ENCODE data around the gene MCMBP.

Gene MCMBP

DNA sequence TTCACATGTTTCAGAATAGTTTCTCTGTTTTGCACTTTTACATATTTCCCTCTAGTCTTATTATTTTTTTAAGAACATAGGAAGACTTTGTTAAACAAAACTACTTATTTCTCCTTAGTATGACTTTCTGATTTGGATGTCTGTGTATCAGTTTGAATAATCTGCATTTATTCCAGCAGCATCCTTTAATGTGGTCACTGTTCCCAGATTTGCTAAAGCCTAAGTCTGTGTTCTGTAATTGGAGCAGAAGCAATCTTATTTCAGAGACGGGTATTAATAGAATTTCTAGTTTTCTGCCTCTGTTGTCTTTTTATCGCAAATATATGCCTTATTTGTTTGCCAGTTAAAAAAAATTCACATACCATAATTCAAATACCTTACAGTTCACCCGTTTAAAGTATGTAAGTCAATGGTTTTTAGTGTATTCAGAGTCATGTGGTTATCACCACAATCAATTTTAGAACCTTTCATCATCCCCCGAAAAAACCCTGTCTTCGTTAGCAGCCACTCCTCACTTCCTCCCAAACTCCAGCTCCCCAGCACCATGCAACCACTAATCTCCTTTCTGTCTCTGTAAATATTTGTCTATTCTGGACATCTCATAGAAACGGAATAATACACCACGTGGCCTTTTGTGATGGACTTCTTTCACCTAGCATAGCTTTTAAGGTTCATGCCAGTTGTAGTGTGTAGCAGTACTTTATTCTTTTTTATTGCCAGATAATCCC is 88.1 kb downstream of the MCMBP start:
- Histone ChIP-seq H3K4me3 (ENCODE audit: low read length in 2 of 2) (no peak overlapping the region), H3K36me3 (replicated peaks in 1 of 2; ENCODE audit: control insufficient read depth in 2 of 2, insufficient read depth in 2 of 2, low read length in 2 of 2) (no peaks in the 10 kb centered on the region), H2BK12ac (ENCODE audit: low read length) (no peak overlapping the region), H3K4me2 (ENCODE audit: insufficient read depth, low read length, poor library complexity, severe bottlenecking) (no peak overlapping the region), H4K8ac (ENCODE audit: low read depth, low read length) (no peak overlapping the region), H3K27me3 (ENCODE audit: control insufficient read depth in 3 of 3, insufficient read depth in 3 of 3, low read depth in 1 of 3, low read length in 3 of 3) (no peaks in the 10 kb centered on the region), H3K18ac (ENCODE audit: low read length) (no peak overlapping the region), H2BK5ac (ENCODE audit: low read length) (no peak overlapping the region), H3K79me1 (ENCODE audit: low read depth, low read length) (no peaks in the 10 kb centered on the region), H3K4ac (ENCODE audit: low read length) (no peak overlapping the region), H2AK5ac (ENCODE audit: low read depth, low read length) (no peak overlapping the region), H3K14ac (ENCODE audit: low read length) (no peak overlapping the region), H2AFZ (ENCODE audit: low read length) (no peak overlapping the region), H3K4me1 (ENCODE audit: control insufficient read depth in 2 of 2, insufficient read depth in 1 of 2, low read depth in 1 of 2, low read length in 2 of 2) (peaks cover 4 to 5% of the 10 kb centered on the region in 2 donors), H3K27ac (replicated peaks; ENCODE audit: low read length) (no peak overlapping the region), H2BK120ac (ENCODE audit: low read depth, low read length) (no peak overlapping the region), H3K9me3 (replicated peaks in 1 of 2; ENCODE audit: control insufficient read depth in 2 of 2, insufficient read depth in 1 of 2, low read depth in 1 of 2, low read length in 2 of 2) (no peaks in the 10 kb centered on the region), H3K9ac (ENCODE audit: low read depth, low read length, poor library complexity) (no peak overlapping the region), H3K23ac (ENCODE audit: low read depth, low read length, poor library complexity) (no peak overlapping the region), H2BK15ac (ENCODE audit: low read length) (no peak overlapping the region), H4K91ac (ENCODE audit: low read depth, low read length, poor library complexity) (no peak overlapping the region)
- WGBS, 2 donors (ENCODE audit: extremely low coverage in 2 of 2, insufficient read length in 2 of 2, insufficient replicate concordance in 1 of 2): no CpG with 5 or more reads among the region's 7 CpGs
- no peak for DNase-seq (ENCODE audit: low spot score)

DNA sequence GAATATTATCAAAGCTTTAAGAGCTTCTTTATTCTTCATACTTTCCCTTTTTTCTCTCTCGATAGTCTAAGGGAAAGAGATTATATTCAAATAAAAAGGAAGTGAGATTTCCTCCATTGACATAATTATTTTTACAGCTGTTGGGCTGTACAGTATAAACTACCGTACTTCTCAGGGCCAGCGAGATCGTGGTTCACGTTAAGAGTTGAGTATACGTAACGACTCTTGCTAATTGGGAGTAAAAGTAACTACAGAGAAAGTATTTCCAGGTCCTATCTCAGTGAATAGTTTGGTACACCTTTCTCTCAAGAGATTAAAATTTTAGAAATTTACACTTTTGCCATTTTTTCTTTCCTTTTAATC is 89.0 kb downstream of the MCMBP start:
- no peak overlapping the region for H3K27ac ChIP-seq (replicated peaks; ENCODE audit: low read length)
- no peak overlapping the region for H3K4me3 ChIP-seq (ENCODE audit: low read length in 2 of 2)
- DNase-seq (ENCODE audit: low spot score): no peak
- H3K4me2 ChIP-seq (ENCODE audit: insufficient read depth, low read length, poor library complexity, severe bottlenecking): no peak overlapping the region
- peaks cover 4 to 5% of the 10 kb centered on the region in 2 donors for H3K4me1 ChIP-seq (ENCODE audit: control insufficient read depth in 2 of 2, insufficient read depth in 1 of 2, low read depth in 1 of 2, low read length in 2 of 2)
- no peak overlapping the region for H2AK5ac ChIP-seq (ENCODE audit: low read depth, low read length)
- H3K14ac ChIP-seq (ENCODE audit: low read length): no peak overlapping the region
- H3K9me3 ChIP-seq (replicated peaks in 1 of 2; ENCODE audit: control insufficient read depth in 2 of 2, insufficient read depth in 1 of 2, low read depth in 1 of 2, low read length in 2 of 2): no peaks in the 10 kb centered on the region
- no peak overlapping the region for H3K18ac ChIP-seq (ENCODE audit: low read length)
- no peak overlapping the region for H2AFZ ChIP-seq (ENCODE audit: low read length)
- no peak overlapping the region for H3K4ac ChIP-seq (ENCODE audit: low read length)
- no peak overlapping the region for H2BK5ac ChIP-seq (ENCODE audit: low read length)
- no CpG with 5 or more reads among the region's 7 CpGs for WGBS, 2 donors (ENCODE audit: extremely low coverage in 2 of 2, insufficient read length in 2 of 2, insufficient replicate concordance in 1 of 2)
- no peaks in the 10 kb centered on the region for H3K36me3 ChIP-seq (replicated peaks in 1 of 2; ENCODE audit: control insufficient read depth in 2 of 2, insufficient read depth in 2 of 2, low read length in 2 of 2)
- H2BK12ac ChIP-seq (ENCODE audit: low read length): no peak overlapping the region
- H2BK15ac ChIP-seq (ENCODE audit: low read length): no peak overlapping the region
- H2BK120ac ChIP-seq (ENCODE audit: low read depth, low read length): no peak overlapping the region
- H3K9ac ChIP-seq (ENCODE audit: low read depth, low read length, poor library complexity): no peak overlapping the region
- H3K27me3 ChIP-seq (ENCODE audit: control insufficient read depth in 3 of 3, insufficient read depth in 3 of 3, low read depth in 1 of 3, low read length in 3 of 3): no peaks in the 10 kb centered on the region
- no peak overlapping the region for H4K8ac ChIP-seq (ENCODE audit: low read depth, low read length)
- H3K79me1 ChIP-seq (ENCODE audit: low read depth, low read length): no peaks in the 10 kb centered on the region
- H4K91ac ChIP-seq (ENCODE audit: low read depth, low read length, poor library complexity): no peak overlapping the region
- no peak overlapping the region for H3K23ac ChIP-seq (ENCODE audit: low read depth, low read length, poor library complexity)

DNA sequence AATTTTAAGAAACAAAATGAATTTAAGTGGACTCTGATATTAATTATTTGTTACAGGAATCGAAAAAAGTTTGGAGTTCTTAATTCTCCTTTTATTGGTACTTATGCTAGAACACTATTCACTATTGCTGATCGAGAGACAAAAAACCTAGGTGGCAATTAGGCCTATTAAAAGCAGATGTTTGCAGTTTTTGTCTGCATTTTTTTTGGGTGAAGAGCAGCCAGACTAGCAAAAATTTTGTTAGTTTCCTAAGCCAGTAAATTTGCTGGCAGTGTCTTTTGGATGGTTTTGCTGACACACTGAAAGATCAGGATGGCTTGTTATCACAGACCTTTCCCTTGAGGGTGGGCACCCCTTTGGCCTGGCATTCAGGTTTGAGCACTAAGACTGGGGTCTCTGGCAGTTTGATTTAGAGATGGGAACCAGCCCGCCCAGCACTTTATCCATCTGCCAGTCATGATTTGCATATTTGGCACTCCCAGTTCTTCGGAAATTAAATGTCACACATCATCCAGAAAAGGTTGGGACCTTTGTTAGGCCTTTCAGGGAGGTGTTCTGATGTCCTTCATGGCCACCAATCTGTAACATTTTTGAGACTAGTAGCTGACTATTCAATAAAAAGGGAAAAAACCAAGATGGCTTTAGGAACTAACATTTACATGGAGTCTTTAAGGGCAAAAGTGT is 89.5 kb downstream of the MCMBP start:
- no peak overlapping the region for H2BK5ac ChIP-seq (ENCODE audit: low read length)
- no peaks in the 10 kb centered on the region for H3K79me1 ChIP-seq (ENCODE audit: low read depth, low read length)
- H3K4me3 ChIP-seq (ENCODE audit: low read length in 2 of 2): no peak overlapping the region
- H3K9ac ChIP-seq (ENCODE audit: low read depth, low read length, poor library complexity): no peak overlapping the region
- no peak overlapping the region for H2AFZ ChIP-seq (ENCODE audit: low read length)
- no peak overlapping the region for H2BK15ac ChIP-seq (ENCODE audit: low read length)
- no peaks in the 10 kb centered on the region for H3K27me3 ChIP-seq (ENCODE audit: control insufficient read depth in 3 of 3, insufficient read depth in 3 of 3, low read depth in 1 of 3, low read length in 3 of 3)
- no peak overlapping the region for H3K4ac ChIP-seq (ENCODE audit: low read length)
- H4K91ac ChIP-seq (ENCODE audit: low read depth, low read length, poor library complexity): no peak overlapping the region
- H3K4me2 ChIP-seq (ENCODE audit: insufficient read depth, low read length, poor library complexity, severe bottlenecking): no peak overlapping the region
- no peak overlapping the region for H3K14ac ChIP-seq (ENCODE audit: low read length)
- no peak overlapping the region for H3K23ac ChIP-seq (ENCODE audit: low read depth, low read length, poor library complexity)
- no peak for DNase-seq (ENCODE audit: low spot score)
- H2AK5ac ChIP-seq (ENCODE audit: low read depth, low read length): no peak overlapping the region
- peaks cover 4 to 5% of the 10 kb centered on the region in 2 donors for H3K4me1 ChIP-seq (ENCODE audit: control insufficient read depth in 2 of 2, insufficient read depth in 1 of 2, low read depth in 1 of 2, low read length in 2 of 2)
- H3K36me3 ChIP-seq (replicated peaks in 1 of 2; ENCODE audit: control insufficient read depth in 2 of 2, insufficient read depth in 2 of 2, low read length in 2 of 2): no peaks in the 10 kb centered on the region
- no peak overlapping the region for H3K27ac ChIP-seq (replicated peaks; ENCODE audit: low read length)
- no peak overlapping the region for H3K18ac ChIP-seq (ENCODE audit: low read length)
- no peak overlapping the region for H4K8ac ChIP-seq (ENCODE audit: low read depth, low read length)
- no peak overlapping the region for H2BK120ac ChIP-seq (ENCODE audit: low read depth, low read length)
- no CpG with 5 or more reads among the region's 4 CpGs for WGBS, 2 donors (ENCODE audit: extremely low coverage in 2 of 2, insufficient read length in 2 of 2, insufficient replicate concordance in 1 of 2)
- H2BK12ac ChIP-seq (ENCODE audit: low read length): no peak overlapping the region
- no peaks in the 10 kb centered on the region for H3K9me3 ChIP-seq (replicated peaks in 1 of 2; ENCODE audit: control insufficient read depth in 2 of 2, insufficient read depth in 1 of 2, low read depth in 1 of 2, low read length in 2 of 2)

DNA sequence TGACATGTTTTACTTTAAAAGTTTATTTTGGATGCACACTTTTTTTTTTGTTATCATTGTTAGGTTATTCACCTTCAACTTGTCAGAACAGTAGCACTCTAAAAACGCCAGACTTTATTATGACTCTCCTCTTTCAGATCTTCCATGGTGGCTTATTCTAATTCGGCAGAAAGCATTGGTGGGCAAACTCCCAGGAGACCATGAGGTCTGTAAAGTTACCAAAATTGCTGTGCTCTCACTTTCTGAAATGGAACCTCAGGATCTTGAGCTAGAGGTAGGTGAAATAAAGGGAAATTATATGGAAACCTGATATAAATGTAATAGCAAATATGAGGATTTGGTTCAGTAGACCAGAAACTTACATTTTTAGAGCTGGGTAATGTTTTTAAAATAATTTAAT is 91.1 kb downstream of the MCMBP start:
- Histone ChIP-seq H2BK12ac (ENCODE audit: low read length) (no peak overlapping the region), H4K8ac (ENCODE audit: low read depth, low read length) (no peak overlapping the region), H2BK5ac (ENCODE audit: low read length) (no peak overlapping the region), H3K14ac (ENCODE audit: low read length) (no peak overlapping the region), H3K9ac (ENCODE audit: low read depth, low read length, poor library complexity) (no peak overlapping the region), H3K27ac (replicated peaks; ENCODE audit: low read length) (no peak overlapping the region), H2AK5ac (ENCODE audit: low read depth, low read length) (no peak overlapping the region), H3K4me1 (ENCODE audit: control insufficient read depth in 2 of 2, insufficient read depth in 1 of 2, low read depth in 1 of 2, low read length in 2 of 2) (peaks cover 4 to 5% of the 10 kb centered on the region in 2 donors), H2AFZ (ENCODE audit: low read length) (no peak overlapping the region), H3K23ac (ENCODE audit: low read depth, low read length, poor library complexity) (no peak overlapping the region), H3K4ac (ENCODE audit: low read length) (no peak overlapping the region), H3K36me3 (replicated peaks in 1 of 2; ENCODE audit: control insufficient read depth in 2 of 2, insufficient read depth in 2 of 2, low read length in 2 of 2) (no peaks in the 10 kb centered on the region), H3K18ac (ENCODE audit: low read length) (no peak overlapping the region), H3K4me2 (ENCODE audit: insufficient read depth, low read length, poor library complexity, severe bottlenecking) (no peak overlapping the region), H4K91ac (ENCODE audit: low read depth, low read length, poor library complexity) (no peak overlapping the region), H3K27me3 (ENCODE audit: control insufficient read depth in 3 of 3, insufficient read depth in 3 of 3, low read depth in 1 of 3, low read length in 3 of 3) (no peaks in the 10 kb centered on the region), H3K4me3 (ENCODE audit: low read length in 2 of 2) (no peak overlapping the region), H3K9me3 (replicated peaks in 1 of 2; ENCODE audit: control insufficient read depth in 2 of 2, insufficient read depth in 1 of 2, low read depth in 1 of 2, low read length in 2 of 2) (peaks cover 0 to 2% of the 10 kb centered on the region in 2 donors), H2BK120ac (ENCODE audit: low read depth, low read length) (no peak overlapping the region), H3K79me1 (ENCODE audit: low read depth, low read length) (no peaks in the 10 kb centered on the region), H2BK15ac (ENCODE audit: low read length) (no peak overlapping the region)
- WGBS, 2 donors (ENCODE audit: extremely low coverage in 2 of 2, insufficient read length in 2 of 2, insufficient replicate concordance in 1 of 2): no CpG with 5 or more reads among the region's 2 CpGs
- no peak for DNase-seq (ENCODE audit: low spot score)

Data from neuronal stem cell (in vitro differentiated cells).